ENCODE results near the gene IL1B. TPM values are rescaled to one million over a fixed set of nuclear protein-coding genes. Genes with fewer than 3 reads are reported as not detected.
"Not testable (repeated sequence)": the region's sequence is repeated elsewhere in the genome, so short reads cannot be mapped to it uniquely, and the experiment has no call there.

Gene IL1B
- polyA plus RNA-seq, 3 donors: 0.27 to 0.67 (median 0.47) TPM

GRCh38 chr2:112859406-112860183, 23.0 kb upstream of the IL1B start:
- DNase-seq: not testable (repeated sequence)

- DNase-seq: no peak
Measured at GRCh38 chr2:112850588-112850987, 14.0 kb upstream of the IL1B start.

GRCh38 chr2:112849956-112850355, 13.4 kb upstream of the IL1B start:
- DNase-seq: no peak

GRCh38 chr2:112848833-112849232, 12.3 kb upstream of the IL1B start:
- no peak for DNase-seq

- no peak for DNase-seq
Measured at GRCh38 chr2:112846031-112846430, 9.5 kb upstream of the IL1B start.

- DNase-seq: no peak
Measured at GRCh38 chr2:112843836-112844235, 7.3 kb upstream of the IL1B start.

GRCh38 chr2:112843288-112843687, 6.7 kb upstream of the IL1B start:
- no peak for DNase-seq

- DNase-seq: no peak
Measured at GRCh38 chr2:112841295-112842044, 4.9 kb upstream of the IL1B start.

- no peak for DNase-seq
Measured at GRCh38 chr2:112840068-112840445, 3.5 kb upstream of the IL1B start.

- DNase-seq: no peak
Measured at GRCh38 chr2:112839407-112840067, 3.0 kb upstream of the IL1B start.

- DNase-seq: no peak
Measured at GRCh38 chr2:112836163-112836560, 417 bp downstream of the IL1B start.

GRCh38 chr2:112835536-112836162, 930 bp downstream of the IL1B start:
- DNase-seq: no peak

- no peak for DNase-seq
Measured at GRCh38 chr2:112835061-112835501, 1.5 kb downstream of the IL1B start.

GRCh38 chr2:112834396-112835037, 2.1 kb downstream of the IL1B start:
- DNase-seq: no peak

GRCh38 chr2:112833976-112834375, 2.6 kb downstream of the IL1B start:
- DNase-seq: no peak

- not testable (repeated sequence) for DNase-seq
Measured at GRCh38 chr2:112833639-112833931, 3.0 kb downstream of the IL1B start.

GRCh38 chr2:112832841-112833638, 3.5 kb downstream of the IL1B start:
- DNase-seq: no peak

- no peak for DNase-seq
Measured at GRCh38 chr2:112831946-112832840, 4.4 kb downstream of the IL1B start.

- no peak for DNase-seq
Measured at GRCh38 chr2:112831513-112831845, 5.1 kb downstream of the IL1B start.

Data from renal pelvis (tissue), 4 donors.